Neural crest cell (in vitro differentiated cells): ENCODE results near the gene PTPRB. TPM values are rescaled to one million over a fixed set of nuclear protein-coding genes. Genes with fewer than 3 reads are reported as not detected.

Experiments
- DNase-seq: peaks from one replicate; pipeline ENCODE4 v3.0.0; 2021; ENCODE audit warnings: low read depth, mixed read lengths, low spot score
- H3K27ac Mint-ChIP-seq: one replicate; pipeline ENCODE4 v1.8.0; 2021; ENCODE audit warnings: mild to moderate bottlenecking, mixed read lengths; ENCODE audit not compliant: unreplicated experiment
- H3K27me3 Mint-ChIP-seq: 2 replicates; pipeline ENCODE4 v1.8.0; 2021; ENCODE audit warnings: low read depth, mild to moderate bottlenecking, mixed read lengths
- H3K36me3 Mint-ChIP-seq: 2 replicates; pipeline ENCODE4 v1.8.0; 2021; ENCODE audit warnings: low read depth, mild to moderate bottlenecking, mixed read lengths
- H3K4me1 Mint-ChIP-seq: 2 replicates; pipeline ENCODE4 v1.8.0; 2021; ENCODE audit warnings: mixed read lengths
- H3K4me3 Mint-ChIP-seq: one replicate; pipeline ENCODE4 v1.8.0; 2021; ENCODE audit warnings: mild to moderate bottlenecking, mixed read lengths
- H3K9me3 Mint-ChIP-seq: 2 replicates; pipeline ENCODE4 v1.8.0; 2021; ENCODE audit warnings: mixed read lengths
- total RNA-seq: library from RNA; stranded (reverse); gene quantifications from 2 replicates; pipeline ENCODE4 v1.2.1, GENCODE V29; 2021
- TF ChIP-seq, protein P1 (sequence below): fragments of 200-600 bp; sonication (generic); conservative IDR thresholded peaks from 2 replicates; pipeline ENCODE4 v1.5.0; 2021; ENCODE audit warnings: antibody characterized with exemption, mild to moderate bottlenecking

PTPRB gene
- total RNA-seq, 1 donor from 2014 or later: 0.93 TPM

- Mint-ChIP-seq H3K4me3 (no peak overlapping the region), H3K36me3 (no peaks in the 10 kb centered on the region), H3K9me3 (no peaks in the 10 kb centered on the region), H3K4me1 (peaks cover 8% of the 10 kb centered on the region), H3K27ac (no peak overlapping the region), H3K27me3 (no peaks in the 10 kb centered on the region)
- TF ChIP-seq, protein P1, sequence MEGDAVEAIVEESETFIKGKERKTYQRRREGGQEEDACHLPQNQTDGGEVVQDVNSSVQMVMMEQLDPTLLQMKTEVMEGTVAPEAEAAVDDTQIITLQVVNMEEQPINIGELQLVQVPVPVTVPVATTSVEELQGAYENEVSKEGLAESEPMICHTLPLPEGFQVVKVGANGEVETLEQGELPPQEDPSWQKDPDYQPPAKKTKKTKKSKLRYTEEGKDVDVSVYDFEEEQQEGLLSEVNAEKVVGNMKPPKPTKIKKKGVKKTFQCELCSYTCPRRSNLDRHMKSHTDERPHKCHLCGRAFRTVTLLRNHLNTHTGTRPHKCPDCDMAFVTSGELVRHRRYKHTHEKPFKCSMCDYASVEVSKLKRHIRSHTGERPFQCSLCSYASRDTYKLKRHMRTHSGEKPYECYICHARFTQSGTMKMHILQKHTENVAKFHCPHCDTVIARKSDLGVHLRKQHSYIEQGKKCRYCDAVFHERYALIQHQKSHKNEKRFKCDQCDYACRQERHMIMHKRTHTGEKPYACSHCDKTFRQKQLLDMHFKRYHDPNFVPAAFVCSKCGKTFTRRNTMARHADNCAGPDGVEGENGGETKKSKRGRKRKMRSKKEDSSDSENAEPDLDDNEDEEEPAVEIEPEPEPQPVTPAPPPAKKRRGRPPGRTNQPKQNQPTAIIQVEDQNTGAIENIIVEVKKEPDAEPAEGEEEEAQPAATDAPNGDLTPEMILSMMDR: no peak
- DNase-seq: no peak
Observed at GRCh38 chr12:70619471-70620152, 17.6 kb downstream of the PTPRB start.

- Mint-ChIP-seq H3K9me3 (no peaks in the 10 kb centered on the region), H3K4me1 (peaks cover 8% of the 10 kb centered on the region), H3K27me3 (peaks cover 2% of the 10 kb centered on the region), H3K4me3 (no peak overlapping the region), H3K36me3 (no peaks in the 10 kb centered on the region), H3K27ac (no peak overlapping the region)
- DNase-seq: no peak
- TF ChIP-seq, protein P1: no peak
Observed at GRCh38 chr12:70618371-70618770, 18.9 kb downstream of the PTPRB start.

- H3K4me1 Mint-ChIP-seq: peaks cover 8% of the 10 kb centered on the region
- peaks cover 5% of the 10 kb centered on the region for H3K27me3 Mint-ChIP-seq
- H3K9me3 Mint-ChIP-seq: no peaks in the 10 kb centered on the region
- no peak for DNase-seq
- TF ChIP-seq, protein P1: no peak
- no peak overlapping the region for H3K27ac Mint-ChIP-seq
- H3K36me3 Mint-ChIP-seq: no peaks in the 10 kb centered on the region
- no peak overlapping the region for H3K4me3 Mint-ChIP-seq
Observed at GRCh38 chr12:70617450-70617849, 19.8 kb downstream of the PTPRB start.

- Mint-ChIP-seq H3K4me3 (no peak overlapping the region), H3K27ac (no peak overlapping the region)
- TF ChIP-seq, protein P1: no peak
Observed at GRCh38 chr12:70615174-70615866, 21.9 kb downstream of the PTPRB start.

GRCh38 chr12:70609739-70610491, 27.3 kb downstream of the PTPRB start:
- Mint-ChIP-seq H3K9me3 (no peaks in the 10 kb centered on the region), H3K27me3 (peaks cover 35% of the 10 kb centered on the region), H3K36me3 (no peaks in the 10 kb centered on the region), H3K27ac (no peak overlapping the region), H3K4me3 (peak overlapping the region; percentile 90), H3K4me1 (peaks cover 13% of the 10 kb centered on the region)
- DNase-seq: peak; percentile 27
- TF ChIP-seq, protein P1: no peak

More at GRCh38 chr12:70615174-70615866, 21.9 kb downstream of the PTPRB start:
- peaks cover 13% of the 10 kb centered on the region for H3K4me1 Mint-ChIP-seq
- no peaks in the 10 kb centered on the region for H3K36me3 Mint-ChIP-seq
- peaks cover 17% of the 10 kb centered on the region for H3K27me3 Mint-ChIP-seq
- no peak for DNase-seq
- H3K9me3 Mint-ChIP-seq: no peaks in the 10 kb centered on the region
